SU-DHL-6 (cell line): ENCODE results near the gene TIMM22.
A peak's percentile ranks its signal among the peaks of the same experiment; 100 is the strongest.

Experiments
- H2AFZ ChIP-seq: fragments of 200-600 bp; sonication (generic); 2 replicates; pipeline ENCODE4 v1.6.1; 2014; ENCODE audit warnings: low read depth, mild to moderate bottlenecking, moderate library complexity, mixed read lengths, antibody characterized with exemption, low read length; ENCODE audit not compliant: severe bottlenecking
- H3F3A ChIP-seq: fragments of 200-600 bp; shearing (Covaris generic); 2 replicates; pipeline ENCODE4 v1.6.0; 2016; ENCODE audit warnings: antibody characterized with exemption, mild to moderate bottlenecking; ENCODE audit not compliant: insufficient read depth
- H3K27ac ChIP-seq: fragments of 200-600 bp; sonication (generic); 2 replicates; pipeline ENCODE4 v1.5.1; 2016; ENCODE audit warnings: low read depth, mild to moderate bottlenecking, low read length, moderate library complexity, mixed read lengths
- H3K27me3 ChIP-seq: fragments of 200-600 bp; sonication (generic), shearing (Covaris generic); 2 replicates; pipeline ENCODE4 v1.6.0; 2014; ENCODE audit warnings: mild to moderate bottlenecking, low read length
- H3K36me3 ChIP-seq: fragments of 200-600 bp; sonication (generic); 2 replicates; pipeline ENCODE4 v1.6.1; 2014; ENCODE audit warnings: mild to moderate bottlenecking, low read length, mixed read lengths
- H3K4me2 ChIP-seq: fragments of 300-600, 200-600 bp; shearing (Covaris generic), sonication (generic); 2 replicates; pipeline ENCODE4 v1.6.0; 2014; ENCODE audit warnings: low read length, low read depth, mild to moderate bottlenecking; ENCODE audit not compliant: poor library complexity, severe bottlenecking
- H3K4me3 ChIP-seq: fragments of 200-600 bp; sonication (generic); 2 replicates; pipeline ENCODE4 v1.5.1; 2014; ENCODE audit warnings: antibody characterized with exemption, low read length, mild to moderate bottlenecking, mixed read lengths; ENCODE audit not compliant: insufficient read depth, poor library complexity, severe bottlenecking
- H3K79me2 ChIP-seq: fragments of 200-600 bp; sonication (generic); 2 replicates; pipeline ENCODE4 v1.6.1; 2014; ENCODE audit warnings: mild to moderate bottlenecking, low read length, moderate library complexity; ENCODE audit not compliant: insufficient read depth
- H3K9ac ChIP-seq: fragments of 200-600 bp; sonication (generic); 2 replicates; pipeline ENCODE4 v1.7.0; 2014; ENCODE audit warnings: mild to moderate bottlenecking, low read length
- H3K9me2 ChIP-seq: fragments of 200-600 bp; sonication (generic); replicated peaks from 2 replicates; pipeline ENCODE4 v1.6.1; 2014; ENCODE audit warnings: low read length; ENCODE audit not compliant: insufficient read depth
- H3K9me3 ChIP-seq: fragments of 200-600 bp; sonication (generic); 2 replicates; pipeline ENCODE4 v1.6.1; 2014; ENCODE audit warnings: low read length, mixed read lengths; ENCODE audit not compliant: insufficient read depth
- H4K20me1 ChIP-seq: fragments of 200-600 bp; sonication (generic); 2 replicates; pipeline ENCODE4 v1.6.1; 2014; ENCODE audit warnings: low read depth, mild to moderate bottlenecking, antibody characterized with exemption, low read length, moderate library complexity, mixed read lengths
- CTCF ChIP-seq: fragments of 200-600 bp; sonication (generic); IDR thresholded peaks from one replicate; pipeline ENCODE4 v1.5.1; 2017; ENCODE audit warnings: antibody characterized with exemption, mild to moderate bottlenecking, low read length, moderate library complexity; ENCODE audit not compliant: insufficient read depth, poor library complexity, severe bottlenecking
- EZH2phosphoT487 ChIP-seq: fragments of 200-600 bp; sonication (generic), shearing (Covaris generic); conservative IDR thresholded peaks from 2 replicates; pipeline ENCODE4 v1.6.1; 2018; ENCODE audit warnings: mild to moderate bottlenecking, antibody characterized with exemption, low read length, moderate library complexity, mixed read lengths

Gene TIMM22

GRCh38 chr17:978103-979093, 18.5 kb upstream of the TIMM22 start:
- Histone ChIP-seq H3K27ac (no peak overlapping the region), H3K9me3 (no peaks in the 10 kb centered on the region), H3K9ac (no peak overlapping the region), H2AFZ (no peak overlapping the region), H3K79me2 (no peaks in the 10 kb centered on the region), H3K27me3 (no peaks in the 10 kb centered on the region), H3K4me3 (no peak overlapping the region), H4K20me1 (no peaks in the 10 kb centered on the region; the same call in 1 of the 2 replicates), H3F3A (peaks cover 14% of the 10 kb centered on the region; the same call in 1 of the 2 replicates), H3K36me3 (no peaks in the 10 kb centered on the region), H3K4me2 (peak overlapping the region; percentile 34), H3K9me2 (no peaks in the 10 kb centered on the region)
- TF ChIP-seq EZH2phosphoT487, result no peak
- no peak for TF ChIP-seq CTCF

- Histone ChIP-seq H3K79me2 (no peaks in the 10 kb centered on the region), H3K4me2 (peak overlapping the region; percentile 73)
Observed at GRCh38 chr17:979212-979538, 17.8 kb upstream of the TIMM22 start.

DNA sequence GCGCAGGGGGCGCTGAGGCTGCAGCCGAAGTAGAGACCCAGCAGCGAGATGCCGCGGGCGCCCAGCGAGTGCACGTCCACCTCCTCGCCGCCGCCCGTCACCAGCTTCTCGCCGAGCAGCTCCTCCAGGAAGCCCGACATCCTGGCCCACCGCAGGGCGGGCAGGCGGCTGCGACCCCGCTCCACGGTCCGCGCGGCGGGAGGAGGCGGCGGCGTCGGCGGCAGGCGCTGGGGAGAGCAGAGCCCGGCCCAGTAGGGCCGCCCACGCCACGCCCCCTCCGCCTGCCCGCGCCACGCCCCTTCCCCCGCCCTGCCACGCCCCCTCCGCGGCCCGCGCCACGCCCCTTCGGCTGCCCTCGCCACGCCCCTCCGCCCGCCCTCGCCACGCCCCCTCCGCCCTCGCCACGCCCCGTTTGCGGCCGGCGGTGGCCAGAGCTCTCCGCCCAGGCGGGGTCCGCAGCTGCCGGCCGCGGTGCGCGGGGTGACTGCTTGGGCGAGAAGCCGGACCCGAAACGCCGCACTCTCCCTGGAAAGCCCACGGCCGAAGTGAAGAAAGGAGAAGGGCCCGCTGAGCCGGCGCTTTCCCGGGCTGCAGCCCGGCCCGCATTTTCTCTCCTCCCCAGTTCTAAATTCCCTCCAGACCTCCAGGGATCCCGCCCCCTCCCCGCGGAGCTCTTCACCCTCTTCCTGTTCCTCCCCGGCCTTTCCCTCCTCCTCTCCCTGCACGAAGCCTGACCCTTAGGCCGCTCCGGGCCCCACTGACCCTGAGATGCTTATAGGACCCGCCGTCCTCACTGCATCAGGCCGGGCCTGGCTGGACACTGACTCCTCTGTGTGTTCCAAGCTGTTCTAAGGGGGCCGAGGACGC, 17.2 kb upstream of the TIMM22 start, which contains the start of gene NXN:
NXN (minus strand) TSS at position 238 of the 867 bp plus-strand sequence.
- no peak within 1 kb of the TSS for H3K27ac ChIP-seq

More at GRCh38 chr17:979212-979538, 17.8 kb upstream of the TIMM22 start:
- no peak overlapping the region; the same call in 1 of the 2 replicates for H3K9ac ChIP-seq
- peaks cover 14% of the 10 kb centered on the region; the same call in 1 of the 2 replicates for H3F3A ChIP-seq
- no peaks in the 10 kb centered on the region for H3K9me2 ChIP-seq
- TF ChIP-seq EZH2phosphoT487 (no peak), CTCF (no peak)
- H4K20me1 ChIP-seq, result no peaks in the 10 kb centered on the region; the same call in 1 of the 2 replicates
- H3K9me3 ChIP-seq, result no peaks in the 10 kb centered on the region
- H3K36me3 ChIP-seq, result no peaks in the 10 kb centered on the region
- peak overlapping the region; percentile 69 for H3K4me3 ChIP-seq
- no peak overlapping the region for H3K27ac ChIP-seq
- no peaks in the 10 kb centered on the region for H3K27me3 ChIP-seq
- H2AFZ ChIP-seq, result no peak overlapping the region

More for the DNA sequence above, 17.2 kb upstream of the TIMM22 start, which contains the start of gene NXN:
- H4K20me1 ChIP-seq, result no peaks in the 10 kb centered on the region; the same call in 1 of the 2 replicates
- peak within 1 kb of the TSS; percentile 8; the same call in 1 of the 2 replicates for H3K9ac ChIP-seq
- H3K4me2 ChIP-seq, result peak within 1 kb of the TSS; percentile 73
- TF ChIP-seq EZH2phosphoT487 (no peak), CTCF (no peak)
- H3K4me3 ChIP-seq, result peak within 1 kb of the TSS; percentile 69
- no peaks in the 10 kb centered on the region for H3K27me3 ChIP-seq
- no peaks in the 10 kb centered on the region for H3K9me2 ChIP-seq
- no peak within 1 kb of the TSS for H2AFZ ChIP-seq
- no peaks in the 10 kb centered on the region for H3K9me3 ChIP-seq
- H3K79me2 ChIP-seq, result no peaks in the 10 kb centered on the region
- H3F3A ChIP-seq, result peaks cover 14% of the 10 kb centered on the region; the same call in 1 of the 2 replicates
- H3K36me3 ChIP-seq, result no peaks in the 10 kb centered on the region
